WTC11 (cell line): Measurements from ENCODE around the gene RNF215. TPM values are rescaled to one million over a fixed set of nuclear protein-coding genes. Genes with fewer than 3 reads are reported as not detected.

Source experiments
- ATAC-seq: fragments of 200-7000 bp; cut with Tn5 transposase; 2 replicates; pipeline ENCODE4 v1.10.0; 2021; ENCODE audit warnings: mild to moderate bottlenecking, moderate library complexity
- CTCF ChIA-PET: fragments of 300-600 bp; sonication (Branson Sonifier 250); formaldehyde crosslinking; loops from one replicate; lab custom pipeline; 2021; ENCODE audit warnings: antibody characterized with exemption; lab: Charles Lee
- POLR2A ChIA-PET: fragments of 350-600 bp; sonication (Branson Sonifier 250); formaldehyde crosslinking; loops from one replicate; lab custom pipeline; 2021; ENCODE audit warnings: antibody characterized with exemption; lab: Charles Lee
- DNase-seq: peaks from one replicate; pipeline ENCODE4 v3.0.0; 2021; ENCODE audit warnings: low spot score
- H3K27ac Mint-ChIP-seq: 2 replicates; pipeline ENCODE4 v1.8.0; 2021; ENCODE audit warnings: mixed read lengths
- H3K27me3 Mint-ChIP-seq: 2 replicates; pipeline ENCODE4 v1.8.0; 2021; ENCODE audit warnings: low read depth, mild to moderate bottlenecking, moderate library complexity, mixed read lengths
- H3K36me3 Mint-ChIP-seq: 2 replicates; pipeline ENCODE4 v1.8.0; 2021; ENCODE audit warnings: mixed read lengths
- H3K4me1 Mint-ChIP-seq: 2 replicates; pipeline ENCODE4 v1.8.0; 2022; ENCODE audit warnings: mixed read lengths
- H3K4me3 Mint-ChIP-seq: 2 replicates; pipeline ENCODE4 v1.8.0; 2021; ENCODE audit warnings: mild to moderate bottlenecking, moderate library complexity, mixed read lengths
- H3K9me3 Mint-ChIP-seq: 2 replicates; pipeline ENCODE4 v1.8.0; 2021; ENCODE audit warnings: mixed read lengths
- AFF4 ChIP-seq: sonication (generic); formaldehyde crosslinking; IDR thresholded peaks from 2 replicates; pipeline ENCODE4 v1.8.1; 2023; ENCODE audit warnings: mild to moderate bottlenecking, missing genetic modification reagents, borderline replicate concordance
- ATF6 ChIP-seq: sonication (generic); formaldehyde crosslinking; IDR thresholded peaks from 2 replicates; pipeline ENCODE4 v1.8.1; 2023; ENCODE audit warnings: mild to moderate bottlenecking, missing genetic modification reagents
- CREB1 ChIP-seq: sonication (generic); formaldehyde crosslinking; IDR thresholded peaks from 2 replicates; pipeline ENCODE4 v1.8.0; 2023; ENCODE audit warnings: mild to moderate bottlenecking, missing genetic modification reagents
- ETV6 ChIP-seq: sonication (generic); formaldehyde crosslinking; IDR thresholded peaks from 2 replicates; pipeline ENCODE4 v1.8.1; 2022; ENCODE audit warnings: mild to moderate bottlenecking, missing genetic modification reagents
- HMGA2 ChIP-seq: fragments of 250-450 bp; sonication (Bioruptor Pico); IDR thresholded peaks from 2 replicates; pipeline ENCODE4 v1.4.0; 2021; ENCODE audit warnings: mild to moderate bottlenecking, moderate library complexity
- JUN ChIP-seq: sonication (generic); formaldehyde crosslinking; IDR thresholded peaks from 2 replicates; pipeline ENCODE4 v1.8.0; 2023; ENCODE audit warnings: mild to moderate bottlenecking, missing genetic modification reagents
- MYBL2 ChIP-seq: sonication (generic); formaldehyde crosslinking; IDR thresholded peaks from 2 replicates; pipeline ENCODE4 v1.8.1; 2023; ENCODE audit warnings: mild to moderate bottlenecking, moderate library complexity, missing genetic modification reagents
- NR1H2 ChIP-seq: sonication (generic); formaldehyde crosslinking; IDR thresholded peaks from 2 replicates; pipeline ENCODE4 v1.9.0; 2021; ENCODE audit warnings: mild to moderate bottlenecking, moderate library complexity, missing genetic modification reagents
- TEAD4 ChIP-seq: sonication (generic); formaldehyde crosslinking; IDR thresholded peaks from 2 replicates; pipeline ENCODE4 v1.8.0; 2022; ENCODE audit warnings: mild to moderate bottlenecking, missing genetic modification reagents
- ZNF138 ChIP-seq: sonication (generic); formaldehyde crosslinking; conservative IDR thresholded peaks from 2 replicates; pipeline ENCODE4 v1.8.1; 2022; ENCODE audit warnings: mild to moderate bottlenecking, moderate library complexity, missing genetic modification reagents
- ZNF423 ChIP-seq: fragments of 250-450 bp; sonication (Bioruptor Pico); IDR thresholded peaks from 2 replicates; pipeline ENCODE4 v2.1.2; 2022; ENCODE audit warnings: mild to moderate bottlenecking, moderate library complexity
- total RNA-seq: library from RNA; stranded (reverse); gene quantifications from 3 replicates; pipeline ENCODE4 v1.2.3, GENCODE V29; 2021
- TF ChIP-seq, protein P1 (sequence below): sonication (generic); formaldehyde crosslinking; IDR thresholded peaks from 2 replicates; pipeline ENCODE4 v1.8.0; 2023; ENCODE audit warnings: mild to moderate bottlenecking, missing genetic modification reagents
- TF ChIP-seq, protein P2 (sequence below): sonication (generic); formaldehyde crosslinking; IDR thresholded peaks from 2 replicates; pipeline ENCODE4 v1.8.1; 2022; ENCODE audit warnings: mild to moderate bottlenecking, moderate library complexity, missing genetic modification reagents

Gene RNF215
- total RNA-seq, 1 experiment from 2014 or later, result 25.4 TPM

- TF ChIP-seq, protein P1, sequence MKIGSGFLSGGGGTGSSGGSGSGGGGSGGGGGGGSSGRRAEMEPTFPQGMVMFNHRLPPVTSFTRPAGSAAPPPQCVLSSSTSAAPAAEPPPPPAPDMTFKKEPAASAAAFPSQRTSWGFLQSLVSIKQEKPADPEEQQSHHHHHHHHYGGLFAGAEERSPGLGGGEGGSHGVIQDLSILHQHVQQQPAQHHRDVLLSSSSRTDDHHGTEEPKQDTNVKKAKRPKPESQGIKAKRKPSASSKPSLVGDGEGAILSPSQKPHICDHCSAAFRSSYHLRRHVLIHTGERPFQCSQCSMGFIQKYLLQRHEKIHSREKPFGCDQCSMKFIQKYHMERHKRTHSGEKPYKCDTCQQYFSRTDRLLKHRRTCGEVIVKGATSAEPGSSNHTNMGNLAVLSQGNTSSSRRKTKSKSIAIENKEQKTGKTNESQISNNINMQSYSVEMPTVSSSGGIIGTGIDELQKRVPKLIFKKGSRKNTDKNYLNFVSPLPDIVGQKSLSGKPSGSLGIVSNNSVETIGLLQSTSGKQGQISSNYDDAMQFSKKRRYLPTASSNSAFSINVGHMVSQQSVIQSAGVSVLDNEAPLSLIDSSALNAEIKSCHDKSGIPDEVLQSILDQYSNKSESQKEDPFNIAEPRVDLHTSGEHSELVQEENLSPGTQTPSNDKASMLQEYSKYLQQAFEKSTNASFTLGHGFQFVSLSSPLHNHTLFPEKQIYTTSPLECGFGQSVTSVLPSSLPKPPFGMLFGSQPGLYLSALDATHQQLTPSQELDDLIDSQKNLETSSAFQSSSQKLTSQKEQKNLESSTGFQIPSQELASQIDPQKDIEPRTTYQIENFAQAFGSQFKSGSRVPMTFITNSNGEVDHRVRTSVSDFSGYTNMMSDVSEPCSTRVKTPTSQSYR (CRISPR knock-in tag), result no peak
- no peak for TF ChIP-seq MYBL2
- no peak for TF ChIP-seq ATF6 (CRISPR knock-in tag)
- TF ChIP-seq NR1H2 (CRISPR knock-in tag), result no peak
Observed at GRCh38 chr22:30371321-30371720, 15.9 kb downstream of the RNF215 start (continued).

- H3K4me1 Mint-ChIP-seq, result 0 out of 2 replicates have a peak, but pooled peaks cover 3% of the 10 kb centered on the region
- H3K27ac Mint-ChIP-seq, result 0 out of 2 replicates have a peak overlapping the region, but pooled peaks have one; percentile 27
- H3K4me3 Mint-ChIP-seq, result no peak overlapping the region
- POLR2A ChIA-PET, result no interaction called here
- CTCF ChIA-PET, result no interaction called here
- TF ChIP-seq NR1H2 (CRISPR knock-in tag), result no peak
- no peak for TF ChIP-seq ZNF138 (CRISPR knock-in tag)
- TF ChIP-seq ZNF423 (CRISPR knock-in tag), result no peak
- TF ChIP-seq ETV6 (CRISPR knock-in tag), result no peak
- TF ChIP-seq TEAD4 (CRISPR knock-in tag), result no peak
- TF ChIP-seq JUN (CRISPR knock-in tag), result no peak
- TF ChIP-seq CREB1 (CRISPR knock-in tag), result no peak
- TF ChIP-seq, protein P1 (CRISPR knock-in tag), result no peak
- no peak for TF ChIP-seq HMGA2 (CRISPR knock-in tag)
- no peak for TF ChIP-seq AFF4 (CRISPR knock-in tag)
- TF ChIP-seq, protein P2, sequence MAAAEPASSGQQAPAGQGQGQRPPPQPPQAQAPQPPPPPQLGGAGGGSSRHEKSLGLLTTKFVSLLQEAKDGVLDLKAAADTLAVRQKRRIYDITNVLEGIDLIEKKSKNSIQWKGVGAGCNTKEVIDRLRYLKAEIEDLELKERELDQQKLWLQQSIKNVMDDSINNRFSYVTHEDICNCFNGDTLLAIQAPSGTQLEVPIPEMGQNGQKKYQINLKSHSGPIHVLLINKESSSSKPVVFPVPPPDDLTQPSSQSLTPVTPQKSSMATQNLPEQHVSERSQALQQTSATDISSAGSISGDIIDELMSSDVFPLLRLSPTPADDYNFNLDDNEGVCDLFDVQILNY (CRISPR knock-in tag), result no peak
- H3K9me3 Mint-ChIP-seq, result no peaks in the 10 kb centered on the region
- no peaks in the 10 kb centered on the region for H3K27me3 Mint-ChIP-seq
- no peak for ATAC-seq
- H3K36me3 Mint-ChIP-seq, result no peaks in the 10 kb centered on the region
- DNase-seq, result no peak
Observed at GRCh38 chr22:30370641-30371230, 16.5 kb downstream of the RNF215 start.
